IPS-15b (cell line): Measurements from ENCODE around the gene TNC.

ENCODE experiments used
- H3K27me3 ChIP-seq: one replicate; pipeline ENCODE4 v1.6.1; 2013; ENCODE audit warnings: low read length; ENCODE audit not compliant: control insufficient read depth, insufficient read depth
- H3K36me3 ChIP-seq: one replicate; pipeline ENCODE4 v1.6.1; 2013; ENCODE audit warnings: low read length; ENCODE audit not compliant: control insufficient read depth, insufficient read depth
- H3K4me1 ChIP-seq: one replicate; pipeline ENCODE4 v1.6.1; 2013; ENCODE audit warnings: mild to moderate bottlenecking, low read length; ENCODE audit not compliant: control insufficient read depth, insufficient read depth
- H3K4me3 ChIP-seq: one replicate; pipeline ENCODE4 v1.5.1; 2013; ENCODE audit warnings: low read depth, low read length
- H3K9ac ChIP-seq: one replicate; pipeline ENCODE4 v1.6.1; 2013; ENCODE audit warnings: low read depth, mild to moderate bottlenecking, low read length
- H3K9me3 ChIP-seq: one replicate; pipeline ENCODE4 v1.6.1; 2013; ENCODE audit warnings: mild to moderate bottlenecking, low read length; ENCODE audit not compliant: control insufficient read depth, insufficient read depth

Gene TNC

DNA sequence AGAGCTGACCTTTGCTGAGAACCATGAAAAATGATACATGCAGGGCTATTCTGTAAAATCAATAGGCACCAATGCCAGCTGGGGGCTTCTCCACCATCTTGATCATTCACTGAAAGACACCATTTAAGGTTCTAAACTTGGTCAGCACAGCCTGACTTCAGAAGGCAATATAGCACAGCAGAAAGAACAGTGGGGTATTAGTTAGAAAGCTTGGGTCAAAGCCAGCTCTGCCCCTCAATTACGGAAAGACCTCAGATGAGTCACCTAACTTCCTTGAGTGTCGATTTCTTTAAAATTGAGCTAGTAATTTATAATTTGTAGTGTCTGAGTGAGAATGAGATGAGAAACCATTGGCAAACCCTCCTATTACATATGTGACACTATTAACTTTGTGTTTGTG is 3.4 kb downstream of the TNC start:
- H3K36me3 ChIP-seq = no peaks in the 10 kb centered on the region
- no peak overlapping the region for H3K9ac ChIP-seq
- peaks cover 10% of the 10 kb centered on the region for H3K4me1 ChIP-seq
- H3K27me3 ChIP-seq = peaks cover 60% of the 10 kb centered on the region
- no peaks in the 10 kb centered on the region for H3K9me3 ChIP-seq
- H3K4me3 ChIP-seq = no peak overlapping the region

DNA sequence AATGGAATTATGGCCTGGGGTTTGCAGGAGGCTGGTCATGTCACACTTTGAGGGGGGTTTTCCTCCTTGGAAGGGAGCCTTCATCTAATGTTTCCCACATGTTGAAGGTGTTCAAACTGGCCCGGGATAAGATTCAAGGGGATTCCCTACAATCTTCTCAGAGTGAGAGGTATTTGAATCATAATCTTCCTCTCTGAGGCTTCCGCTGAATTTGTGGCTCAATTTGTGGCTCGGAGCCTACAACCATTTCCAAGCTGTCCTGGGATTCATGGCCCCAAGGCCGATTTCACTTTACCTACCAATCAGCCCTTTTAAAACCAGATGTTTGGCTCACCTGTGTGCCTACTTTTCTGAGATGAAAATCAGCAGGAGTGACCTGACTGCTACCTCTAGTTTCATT is 3.9 kb downstream of the TNC start:
- Histone ChIP-seq H3K27me3 (peaks cover 56% of the 10 kb centered on the region), H3K4me1 (peaks cover 8% of the 10 kb centered on the region), H3K9ac (no peak overlapping the region), H3K36me3 (no peaks in the 10 kb centered on the region), H3K9me3 (no peaks in the 10 kb centered on the region), H3K4me3 (no peak overlapping the region)

DNA sequence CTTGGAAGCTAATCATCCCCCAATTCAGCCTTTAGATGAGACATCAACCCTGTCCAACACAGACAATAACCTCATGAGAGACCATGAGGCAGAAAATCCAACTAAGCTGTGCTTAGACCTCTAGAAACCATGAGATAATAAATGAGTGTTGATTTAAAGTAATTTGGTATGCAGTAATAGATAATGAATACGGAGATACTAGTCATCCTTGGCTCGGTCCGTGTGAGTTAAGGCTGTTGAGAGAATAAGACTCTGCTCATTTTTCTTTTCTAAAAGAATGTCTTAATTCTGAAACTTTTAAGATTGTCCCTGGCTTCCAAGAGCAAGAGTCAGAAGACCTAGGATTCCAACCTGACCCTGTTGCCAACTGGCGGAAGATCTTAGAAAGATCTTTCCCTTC is 6.1 kb downstream of the TNC start:
- H3K4me1 ChIP-seq = peaks cover 2% of the 10 kb centered on the region
- H3K4me3 ChIP-seq = no peak overlapping the region
- H3K36me3 ChIP-seq = no peaks in the 10 kb centered on the region
- H3K9ac ChIP-seq = no peak overlapping the region
- H3K9me3 ChIP-seq = no peaks in the 10 kb centered on the region
- peaks cover 40% of the 10 kb centered on the region for H3K27me3 ChIP-seq

DNA sequence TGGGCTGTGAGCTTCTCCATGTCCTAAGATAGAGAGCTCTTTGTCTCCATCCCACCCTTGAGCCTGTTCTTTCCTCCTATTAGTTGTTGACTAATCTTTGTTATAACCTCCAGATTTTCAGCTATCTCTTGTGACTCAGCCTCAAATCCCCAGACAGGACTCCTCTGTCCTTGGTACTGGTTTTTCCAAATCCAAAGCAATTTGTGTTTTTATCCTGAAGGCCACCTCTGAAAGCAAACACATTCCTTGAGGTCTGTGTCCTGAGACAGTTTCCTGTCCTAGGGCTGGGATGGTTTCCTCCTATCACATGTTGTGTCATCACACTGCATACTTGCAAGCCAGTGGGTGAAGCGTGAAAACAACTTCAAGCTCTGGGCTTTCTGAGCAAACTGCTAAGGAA is 8.5 kb downstream of the TNC start:
- no peaks in the 10 kb centered on the region for H3K36me3 ChIP-seq
- H3K4me1 ChIP-seq = no peaks in the 10 kb centered on the region
- no peaks in the 10 kb centered on the region for H3K9me3 ChIP-seq
- no peak overlapping the region for H3K4me3 ChIP-seq
- peaks cover 16% of the 10 kb centered on the region for H3K27me3 ChIP-seq
- no peak overlapping the region for H3K9ac ChIP-seq

DNA sequence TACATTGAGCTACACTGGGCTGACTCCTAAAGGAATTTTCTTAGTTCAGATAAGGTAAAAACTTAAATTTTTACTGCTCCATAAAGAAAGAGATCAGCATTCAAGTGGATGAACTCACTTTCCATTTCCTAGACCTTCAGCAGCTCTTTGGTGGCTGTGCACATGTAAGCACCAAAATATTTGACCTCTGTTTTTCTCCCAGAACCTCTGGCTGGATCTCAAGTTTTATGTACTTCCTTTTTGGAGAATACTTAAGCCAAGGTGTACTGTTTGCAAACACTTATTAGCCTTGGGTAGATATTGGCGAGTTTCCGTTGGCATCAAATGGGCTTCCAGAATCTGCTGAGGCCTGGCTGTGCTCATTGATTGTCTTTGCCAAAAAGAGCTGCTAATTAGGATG is 10.3 kb downstream of the TNC start:
- Histone ChIP-seq H3K9me3 (no peaks in the 10 kb centered on the region), H3K27me3 (peaks cover 3% of the 10 kb centered on the region), H3K4me1 (no peaks in the 10 kb centered on the region), H3K36me3 (no peaks in the 10 kb centered on the region), H3K9ac (no peak overlapping the region), H3K4me3 (no peak overlapping the region)

DNA sequence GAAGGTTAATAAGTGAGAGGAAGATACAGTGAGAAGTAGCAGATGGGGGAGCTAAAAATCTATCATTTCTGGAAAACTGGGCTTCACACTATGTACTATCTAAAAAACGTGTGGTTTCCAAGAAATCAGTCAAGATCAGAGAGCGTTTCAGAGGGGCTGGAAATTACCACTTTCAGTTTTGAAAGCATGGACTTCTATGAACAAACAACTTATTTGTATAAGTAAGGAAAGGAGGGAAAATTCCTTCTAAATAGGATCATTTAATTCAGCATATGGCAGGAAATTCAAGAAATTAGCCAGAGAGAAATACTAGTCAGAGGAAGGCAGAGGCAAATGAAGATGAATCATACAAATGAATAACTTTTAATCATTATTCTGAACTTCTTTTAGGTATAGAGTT is 11.3 kb downstream of the TNC start:
- Histone ChIP-seq H3K4me1 (no peaks in the 10 kb centered on the region), H3K27me3 (no peaks in the 10 kb centered on the region), H3K9ac (no peak overlapping the region), H3K36me3 (no peaks in the 10 kb centered on the region), H3K4me3 (no peak overlapping the region), H3K9me3 (no peaks in the 10 kb centered on the region)

DNA sequence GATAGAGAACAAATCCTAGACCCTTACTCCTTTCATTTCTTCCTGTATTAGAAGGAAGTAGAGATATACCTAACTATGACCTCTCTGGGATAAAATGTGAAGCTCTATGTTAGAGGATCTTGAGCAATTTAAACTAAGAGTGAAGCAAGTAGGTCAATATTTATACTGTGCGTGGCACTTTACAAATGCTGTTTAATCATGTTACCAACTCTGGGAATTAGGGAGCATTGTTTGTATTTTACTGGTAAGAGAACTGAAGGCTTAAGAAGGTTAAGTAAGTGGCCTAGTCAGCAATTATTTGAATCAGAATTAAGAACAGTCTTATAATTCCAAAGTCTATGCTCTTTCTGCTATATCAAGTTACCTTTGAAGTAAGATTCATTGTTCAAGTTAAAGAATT is 12.0 kb downstream of the TNC start:
- Histone ChIP-seq H3K36me3 (no peaks in the 10 kb centered on the region), H3K9me3 (no peaks in the 10 kb centered on the region), H3K4me3 (no peak overlapping the region), H3K9ac (no peak overlapping the region), H3K4me1 (no peaks in the 10 kb centered on the region), H3K27me3 (no peaks in the 10 kb centered on the region)

DNA sequence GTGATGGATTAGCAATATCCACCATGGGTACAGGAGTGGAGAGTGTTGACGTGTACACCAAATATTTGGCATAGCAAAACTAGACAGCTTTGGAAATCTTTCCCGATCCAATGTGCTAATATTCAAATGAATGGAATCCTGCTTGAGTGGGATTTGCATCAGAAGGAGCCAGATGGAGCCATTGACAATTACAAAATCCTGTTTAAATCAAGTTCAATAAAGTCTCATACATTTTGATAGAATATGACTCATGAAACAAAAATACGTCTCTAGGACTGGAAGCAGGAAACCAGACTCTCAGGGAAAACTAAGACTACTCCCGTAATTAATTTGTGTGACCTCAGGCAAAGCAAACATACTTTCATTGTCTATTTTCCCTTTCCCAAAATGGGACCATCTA is 13.0 kb downstream of the TNC start:
- Histone ChIP-seq H3K9me3 (no peaks in the 10 kb centered on the region), H3K36me3 (no peaks in the 10 kb centered on the region), H3K4me1 (no peaks in the 10 kb centered on the region), H3K27me3 (no peaks in the 10 kb centered on the region), H3K9ac (no peak overlapping the region), H3K4me3 (no peak overlapping the region)

DNA sequence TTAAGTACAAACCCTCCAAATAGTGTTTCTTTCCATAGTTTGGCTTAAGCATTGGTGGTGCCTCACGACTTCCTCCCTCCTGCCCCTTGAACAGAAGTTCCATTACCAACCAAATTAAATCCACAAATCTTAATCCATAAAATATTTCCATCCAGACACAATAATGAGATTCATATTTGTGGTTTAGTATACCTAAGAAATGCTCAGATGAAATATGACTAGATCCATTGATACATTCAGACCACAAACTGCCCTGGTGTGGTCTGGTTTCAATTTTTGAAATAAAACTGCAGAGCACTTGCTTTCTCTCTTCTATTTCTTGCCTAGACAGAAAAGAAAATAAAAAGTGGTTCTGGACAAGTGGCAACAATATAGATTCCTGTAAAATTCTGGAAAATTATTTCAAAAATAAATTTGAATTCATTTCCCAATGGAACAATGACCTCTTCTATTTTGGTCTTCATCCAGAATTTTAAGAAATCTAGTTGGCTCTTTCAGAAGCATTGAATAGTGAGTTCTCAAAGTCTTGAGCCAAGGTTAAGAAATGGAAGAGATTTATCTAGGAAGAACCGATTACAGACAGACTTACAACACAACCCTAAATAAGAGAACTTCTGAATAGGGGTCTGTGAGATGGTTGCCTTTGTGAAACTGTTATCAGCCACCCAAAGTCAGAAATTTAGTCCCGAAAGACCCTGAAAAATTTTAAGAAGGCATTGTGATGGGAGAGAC is 14.0 kb downstream of the TNC start:
- Histone ChIP-seq H3K9ac (no peak overlapping the region), H3K4me1 (no peaks in the 10 kb centered on the region), H3K27me3 (no peaks in the 10 kb centered on the region), H3K36me3 (no peaks in the 10 kb centered on the region), H3K9me3 (no peaks in the 10 kb centered on the region), H3K4me3 (no peak overlapping the region)

DNA sequence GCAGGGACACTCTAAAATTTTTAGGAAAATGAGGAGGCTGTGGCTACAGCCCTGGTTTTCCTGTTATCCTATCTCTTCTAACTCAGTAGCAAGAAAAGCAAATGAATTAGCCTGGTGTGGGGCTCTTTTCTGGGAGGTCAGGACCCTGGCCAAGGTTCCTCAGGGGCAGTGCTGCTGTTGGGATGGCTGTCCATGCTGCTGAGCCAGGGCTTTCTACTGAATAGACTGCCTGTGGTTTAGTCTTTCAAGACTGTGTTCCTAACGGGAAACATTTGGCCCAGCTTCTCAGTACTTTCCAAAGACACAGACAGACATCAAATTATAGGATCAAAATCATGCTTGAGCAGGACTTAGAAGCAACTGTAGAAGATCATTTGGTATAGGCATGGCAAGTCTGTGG is 18.1 kb downstream of the TNC start:
- Histone ChIP-seq H3K9ac (no peak overlapping the region), H3K36me3 (no peaks in the 10 kb centered on the region), H3K4me1 (no peaks in the 10 kb centered on the region)

DNA sequence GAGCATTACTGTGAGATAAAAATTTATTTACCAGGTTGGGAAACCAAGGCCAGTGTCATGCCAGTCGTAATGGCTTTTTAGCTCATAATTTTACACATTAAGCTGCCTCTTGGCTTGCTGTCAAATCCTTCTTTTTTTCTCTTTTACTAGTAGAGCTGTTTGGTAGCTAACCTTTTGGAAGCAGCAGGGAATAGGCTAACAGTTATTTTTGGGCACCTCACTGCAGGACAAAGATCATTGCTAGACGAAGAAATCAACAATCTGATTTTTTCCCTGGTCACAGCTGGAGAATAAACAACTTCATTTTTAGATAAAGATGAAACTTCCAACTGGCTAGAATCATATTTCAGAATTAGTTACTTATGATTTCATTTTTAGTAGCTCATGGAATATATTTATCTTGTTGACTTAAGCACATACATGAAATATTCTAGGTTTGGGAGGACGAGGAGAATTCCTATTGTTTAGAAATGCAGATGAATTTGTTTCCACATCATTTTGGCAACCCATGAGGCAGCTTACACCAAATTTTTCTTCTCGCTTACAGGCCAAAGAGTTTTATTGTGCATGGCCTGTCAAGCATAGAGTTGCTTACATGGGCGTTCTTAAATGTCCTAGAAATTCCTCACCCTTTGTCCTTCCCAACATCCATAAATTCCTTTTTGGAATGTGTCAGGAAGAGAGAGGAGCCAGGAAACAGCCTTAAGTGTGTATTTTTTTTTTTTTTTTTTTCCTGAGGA is 19.6 kb downstream of the TNC start:
- H3K36me3 ChIP-seq = no peaks in the 10 kb centered on the region
- peaks cover 9% of the 10 kb centered on the region for H3K4me1 ChIP-seq

More for the DNA sequence above, 18.1 kb downstream of the TNC start:
- Histone ChIP-seq H3K4me3 (no peak overlapping the region), H3K27me3 (peaks cover 21% of the 10 kb centered on the region), H3K9me3 (no peaks in the 10 kb centered on the region)

DNA sequence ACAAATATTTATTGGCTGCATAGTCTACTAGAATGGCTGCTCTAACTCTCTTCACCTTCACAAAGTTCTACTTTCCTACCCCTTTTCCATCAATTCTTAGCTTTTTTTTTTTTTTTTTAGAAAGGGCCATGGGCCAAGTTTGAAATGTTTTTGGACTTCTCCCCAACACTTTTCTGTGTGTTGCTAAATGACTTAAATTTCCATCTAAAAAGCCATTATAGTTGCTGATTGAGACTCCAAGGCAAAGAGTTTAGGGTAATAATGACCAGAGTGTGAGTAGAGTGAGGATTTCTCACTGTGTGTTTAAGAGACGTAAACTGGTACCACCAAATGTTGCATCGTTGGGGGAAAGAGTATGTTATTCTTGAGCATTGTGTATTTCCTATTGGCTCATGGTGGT is 24.4 kb downstream of the TNC start:
- H3K4me1 ChIP-seq = peaks cover 11% of the 10 kb centered on the region
- H3K9ac ChIP-seq = no peak overlapping the region
- peaks cover 31% of the 10 kb centered on the region for H3K27me3 ChIP-seq
- no peak overlapping the region for H3K4me3 ChIP-seq
- no peaks in the 10 kb centered on the region for H3K36me3 ChIP-seq
- no peaks in the 10 kb centered on the region for H3K9me3 ChIP-seq

More for the DNA sequence above, 19.6 kb downstream of the TNC start:
- Histone ChIP-seq H3K27me3 (peaks cover 23% of the 10 kb centered on the region), H3K4me3 (no peak overlapping the region), H3K9ac (no peak overlapping the region), H3K9me3 (no peaks in the 10 kb centered on the region)
